ENCODE results near the gene IL36RN. TPM values are rescaled to one million over a fixed set of nuclear protein-coding genes. Genes with fewer than 3 reads are reported as not detected.

Gene IL36RN
- polyA plus RNA-seq, 1 donor = not detected

DNA sequence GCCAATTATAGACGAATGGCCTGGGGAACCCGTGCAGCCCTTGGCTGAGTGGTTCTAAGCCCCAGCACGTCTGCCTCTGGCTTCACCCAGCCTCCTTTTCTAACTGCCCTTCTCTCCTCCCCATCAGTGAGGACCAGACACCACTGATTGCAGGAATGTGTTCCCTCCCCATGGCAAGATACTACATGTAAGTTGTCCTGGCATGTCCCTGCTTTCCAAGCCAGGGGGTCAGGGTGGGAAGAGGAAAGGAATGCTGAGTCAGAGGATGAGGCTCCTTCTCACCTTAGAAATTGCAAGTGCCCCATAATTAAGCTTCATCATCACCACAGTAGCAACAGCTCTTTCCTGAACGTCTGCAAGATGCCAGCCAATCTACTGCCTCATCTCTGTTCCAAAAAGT, 13.6 kb downstream of the IL36RN start:
- no CpG with 5 or more reads among the region's 4 CpGs for WGBS (ENCODE audit: insufficient coverage, low lambda C conversion rate)
- H3K27me3 ChIP-seq (ENCODE audit: control insufficient read depth, insufficient read depth, low read length) = no peaks in the 10 kb centered on the region
- peaks cover 38% of the 10 kb centered on the region for H3K4me1 ChIP-seq (ENCODE audit: control insufficient read depth, insufficient read depth, low read length)

DNA sequence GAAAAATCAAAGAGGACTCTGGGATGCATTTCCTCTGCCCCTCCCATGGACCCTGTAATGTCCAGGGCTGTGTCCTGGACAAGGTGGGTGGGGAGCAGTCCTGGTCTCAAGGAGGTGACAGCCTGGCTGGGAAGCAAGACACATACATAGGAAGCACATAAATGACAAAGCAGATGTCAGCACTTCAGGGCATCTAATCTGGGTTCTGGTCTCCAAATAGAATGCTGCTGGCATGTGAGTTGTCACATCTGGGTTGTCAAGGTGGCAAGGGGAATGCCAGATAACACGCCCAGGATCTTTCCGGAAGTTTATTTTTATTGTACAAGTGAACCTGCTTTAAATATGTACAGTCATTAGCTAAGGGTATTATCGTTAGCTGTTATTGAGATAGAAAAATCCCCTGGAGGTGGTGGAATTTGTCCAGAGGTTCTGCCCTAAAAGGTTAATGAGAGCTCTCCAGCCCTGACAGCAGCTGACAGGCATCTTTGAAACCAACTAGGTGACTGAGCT, 14.4 kb downstream of the IL36RN start:
- Histone ChIP-seq H3K4me1 (ENCODE audit: control insufficient read depth, insufficient read depth, low read length) (peaks cover 34% of the 10 kb centered on the region), H3K36me3 (ENCODE audit: control insufficient read depth, insufficient read depth, low read length) (no peaks in the 10 kb centered on the region), H3K9me3 (ENCODE audit: control insufficient read depth, low read depth, low read length) (no peaks in the 10 kb centered on the region), H3K4me3 (ENCODE audit: low read length) (no peak overlapping the region), H3K27me3 (ENCODE audit: control insufficient read depth, insufficient read depth, low read length) (no peaks in the 10 kb centered on the region), H3K27ac (ENCODE audit: low read length) (no peak overlapping the region)
- WGBS (ENCODE audit: insufficient coverage, low lambda C conversion rate) = no CpG with 5 or more reads among the region's 3 CpGs
- no peak for DNase-seq

More for the DNA sequence above, 13.6 kb downstream of the IL36RN start:
- no peak for DNase-seq
- no peaks in the 10 kb centered on the region for H3K36me3 ChIP-seq (ENCODE audit: control insufficient read depth, insufficient read depth, low read length)
- no peaks in the 10 kb centered on the region for H3K9me3 ChIP-seq (ENCODE audit: control insufficient read depth, low read depth, low read length)
- no peak overlapping the region for H3K4me3 ChIP-seq (ENCODE audit: low read length)
- no peak overlapping the region for H3K27ac ChIP-seq (ENCODE audit: low read length)

DNA sequence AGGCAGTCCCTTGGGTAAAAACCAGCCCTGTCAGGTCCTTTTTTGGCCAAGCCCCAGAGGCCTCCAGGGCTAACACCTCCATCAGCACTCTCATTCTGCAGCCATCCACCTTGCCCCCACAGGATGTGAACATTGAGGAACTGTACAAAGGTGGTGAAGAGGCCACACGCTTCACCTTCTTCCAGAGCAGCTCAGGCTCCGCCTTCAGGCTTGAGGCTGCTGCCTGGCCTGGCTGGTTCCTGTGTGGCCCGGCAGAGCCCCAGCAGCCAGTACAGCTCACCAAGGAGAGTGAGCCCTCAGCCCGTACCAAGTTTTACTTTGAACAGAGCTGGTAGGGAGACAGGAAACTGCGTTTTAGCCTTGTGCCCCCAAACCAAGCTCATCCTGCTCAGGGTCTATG, 16.0 kb downstream of the IL36RN start:
- H3K4me3 ChIP-seq (ENCODE audit: low read length) = no peak overlapping the region
- DNase-seq = no peak
- H3K9me3 ChIP-seq (ENCODE audit: control insufficient read depth, low read depth, low read length) = no peaks in the 10 kb centered on the region
- H3K27ac ChIP-seq (ENCODE audit: low read length) = no peak overlapping the region
- H3K36me3 ChIP-seq (ENCODE audit: control insufficient read depth, insufficient read depth, low read length) = no peaks in the 10 kb centered on the region
- H3K27me3 ChIP-seq (ENCODE audit: control insufficient read depth, insufficient read depth, low read length) = no peaks in the 10 kb centered on the region
- no CpG with 5 or more reads among the region's 5 CpGs for WGBS (ENCODE audit: insufficient coverage, low lambda C conversion rate)
- H3K4me1 ChIP-seq (ENCODE audit: control insufficient read depth, insufficient read depth, low read length) = peaks cover 18% of the 10 kb centered on the region

DNA sequence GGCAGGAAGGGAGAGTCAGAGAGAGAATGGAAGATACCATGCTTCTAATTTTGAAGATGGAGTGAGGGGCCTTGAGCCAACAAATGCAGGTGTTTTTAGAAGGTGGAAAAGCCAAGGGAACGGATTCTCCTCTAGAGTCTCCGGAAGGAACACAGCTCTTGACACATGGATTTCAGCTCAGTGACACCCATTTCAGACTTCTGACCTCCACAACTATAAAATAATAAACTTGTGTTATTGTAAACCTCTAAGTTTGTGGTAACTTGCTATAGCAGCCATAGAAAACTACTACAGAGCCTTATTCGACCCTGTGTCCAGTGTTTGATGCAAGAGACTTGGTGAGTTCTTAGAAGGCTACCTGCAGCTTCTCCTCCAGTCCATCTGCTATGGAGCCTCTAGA, 16.6 kb downstream of the IL36RN start:
- H3K4me3 ChIP-seq (ENCODE audit: low read length) = no peak overlapping the region
- no peaks in the 10 kb centered on the region for H3K9me3 ChIP-seq (ENCODE audit: control insufficient read depth, low read depth, low read length)
- peak in 1 of 2 donors; percentile 42 for DNase-seq
- no CpG with 5 or more reads among the region's 3 CpGs for WGBS (ENCODE audit: insufficient coverage, low lambda C conversion rate)
- no peaks in the 10 kb centered on the region for H3K36me3 ChIP-seq (ENCODE audit: control insufficient read depth, insufficient read depth, low read length)
- H3K4me1 ChIP-seq (ENCODE audit: control insufficient read depth, insufficient read depth, low read length) = peaks cover 18% of the 10 kb centered on the region
- H3K27me3 ChIP-seq (ENCODE audit: control insufficient read depth, insufficient read depth, low read length) = no peaks in the 10 kb centered on the region
- peak overlapping the region; percentile 11 for H3K27ac ChIP-seq (ENCODE audit: low read length)

DNA sequence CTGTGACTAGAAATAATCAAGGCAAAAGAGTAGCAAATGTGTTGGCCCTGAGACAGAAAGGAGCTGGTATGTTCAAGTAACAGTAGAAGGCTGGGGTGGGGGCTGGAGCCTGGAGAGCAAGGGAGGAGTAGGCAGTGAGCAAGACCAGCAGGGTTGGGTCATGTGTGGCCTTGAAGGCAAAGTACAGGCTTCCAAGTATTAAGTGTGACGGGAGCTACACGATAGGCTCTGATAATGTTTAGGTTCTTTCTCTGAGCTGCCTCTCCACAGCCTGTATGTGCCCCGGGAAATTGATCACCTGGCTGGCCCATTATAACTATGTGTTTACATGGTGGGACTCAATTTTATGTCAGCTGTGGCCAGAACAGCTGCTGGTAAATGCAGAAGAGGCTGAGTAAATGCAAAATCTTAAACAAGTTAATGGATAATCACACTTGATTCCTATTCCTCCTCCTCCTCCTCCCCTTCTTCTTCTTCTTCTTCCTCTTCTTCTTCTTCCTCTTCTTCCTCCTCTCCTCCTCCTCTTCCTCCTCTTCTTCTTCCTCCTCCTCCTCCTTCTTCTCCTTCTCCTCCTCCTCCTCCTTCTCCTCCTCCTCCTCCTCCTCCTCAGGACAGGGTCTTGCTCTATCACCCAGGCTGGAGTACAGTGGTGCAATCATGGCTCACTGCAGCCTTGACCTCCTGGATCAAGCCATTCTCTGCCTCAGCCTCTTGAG, 18.1 kb downstream of the IL36RN start:
- no CpG with 5 or more reads among the region's 3 CpGs for WGBS (ENCODE audit: insufficient coverage, low lambda C conversion rate)
- Histone ChIP-seq H3K36me3 (ENCODE audit: control insufficient read depth, insufficient read depth, low read length) (no peaks in the 10 kb centered on the region), H3K4me1 (ENCODE audit: control insufficient read depth, insufficient read depth, low read length) (peaks cover 18% of the 10 kb centered on the region), H3K4me3 (ENCODE audit: low read length) (no peak overlapping the region), H3K27me3 (ENCODE audit: control insufficient read depth, insufficient read depth, low read length) (no peaks in the 10 kb centered on the region), H3K27ac (ENCODE audit: low read length) (peak overlapping the region; percentile 46), H3K9me3 (ENCODE audit: control insufficient read depth, low read depth, low read length) (no peaks in the 10 kb centered on the region)
- DNase-seq = peak; percentile 72 to 78

DNA sequence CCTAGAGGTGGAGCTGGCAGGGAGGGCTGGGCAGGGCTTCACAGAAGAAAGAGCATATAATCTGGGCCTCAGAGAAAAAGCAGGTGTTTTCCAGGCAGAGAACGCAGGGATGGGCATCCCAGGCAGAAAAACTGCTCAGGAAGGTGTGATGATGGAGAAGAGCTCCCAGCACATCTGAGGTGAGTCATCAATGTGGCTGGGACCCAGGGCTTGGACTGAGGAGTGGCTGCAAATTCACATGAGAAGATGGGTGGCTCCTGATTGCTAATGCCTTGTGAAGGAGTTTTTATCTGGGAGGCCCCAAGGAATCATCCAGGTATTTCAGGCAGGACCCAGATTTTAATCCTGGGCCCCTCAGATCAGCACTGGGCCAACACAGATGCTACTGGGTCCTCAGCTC, 18.9 kb downstream of the IL36RN start:
- no peak for DNase-seq
- no peaks in the 10 kb centered on the region for H3K27me3 ChIP-seq (ENCODE audit: control insufficient read depth, insufficient read depth, low read length)
- no peak overlapping the region for H3K4me3 ChIP-seq (ENCODE audit: low read length)
- peaks cover 18% of the 10 kb centered on the region for H3K4me1 ChIP-seq (ENCODE audit: control insufficient read depth, insufficient read depth, low read length)
- H3K36me3 ChIP-seq (ENCODE audit: control insufficient read depth, insufficient read depth, low read length) = no peaks in the 10 kb centered on the region
- no CpG with 5 or more reads among the region's 1 CpG for WGBS (ENCODE audit: insufficient coverage, low lambda C conversion rate)
- H3K9me3 ChIP-seq (ENCODE audit: control insufficient read depth, low read depth, low read length) = no peaks in the 10 kb centered on the region
- H3K27ac ChIP-seq (ENCODE audit: low read length) = no peak overlapping the region

DNA sequence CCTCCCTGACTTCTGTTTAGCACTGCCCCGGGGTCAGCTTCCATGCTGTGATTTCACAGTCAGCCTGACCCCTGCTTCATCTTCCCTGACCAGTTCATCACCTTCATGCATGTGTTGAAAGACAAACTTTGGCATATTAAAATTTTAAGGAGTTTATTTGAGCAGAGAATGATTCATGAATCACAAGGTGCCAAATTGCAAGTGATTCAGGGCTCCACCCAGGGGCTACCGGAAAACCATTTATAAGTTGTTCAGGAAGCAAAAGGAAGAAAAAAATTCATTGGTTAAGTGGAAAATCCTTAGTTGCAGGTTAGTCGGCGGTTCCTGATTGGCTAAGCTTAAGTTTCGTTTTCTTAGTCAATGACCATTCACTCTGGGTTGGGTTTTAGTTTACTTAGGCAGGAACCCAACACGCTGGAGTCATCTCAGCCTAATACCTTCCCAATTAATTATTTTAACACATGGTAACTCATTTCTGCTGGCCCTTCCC, 19.4 kb downstream of the IL36RN start:
- 67% methylated on average over 1 of the region's 6 CpGs for WGBS (ENCODE audit: insufficient coverage, low lambda C conversion rate)
- H3K9me3 ChIP-seq (ENCODE audit: control insufficient read depth, low read depth, low read length) = no peaks in the 10 kb centered on the region
- H3K36me3 ChIP-seq (ENCODE audit: control insufficient read depth, insufficient read depth, low read length) = no peaks in the 10 kb centered on the region
- no peak overlapping the region for H3K27ac ChIP-seq (ENCODE audit: low read length)
- H3K4me1 ChIP-seq (ENCODE audit: control insufficient read depth, insufficient read depth, low read length) = peaks cover 18% of the 10 kb centered on the region
- no peak overlapping the region for H3K4me3 ChIP-seq (ENCODE audit: low read length)
- no peaks in the 10 kb centered on the region for H3K27me3 ChIP-seq (ENCODE audit: control insufficient read depth, insufficient read depth, low read length)
- no peak for DNase-seq

DNA sequence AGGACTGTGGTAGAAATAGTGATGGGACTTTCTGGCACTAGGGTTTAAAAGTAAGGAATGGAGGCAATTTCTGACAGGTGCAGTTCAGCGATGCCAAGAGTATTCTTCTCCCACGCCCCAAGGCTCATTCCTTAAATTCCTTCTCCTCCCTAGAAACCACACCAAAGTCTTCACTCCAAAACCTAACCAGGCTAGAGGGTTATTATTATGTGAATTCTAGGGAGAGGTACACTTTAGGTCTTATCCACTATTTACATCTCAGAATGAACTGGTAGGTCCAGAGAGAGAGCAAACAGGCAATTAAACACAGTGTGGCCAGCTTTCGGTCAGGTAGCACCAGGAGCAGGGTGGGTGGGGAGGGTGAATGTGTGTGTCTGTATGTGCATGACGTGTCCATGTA, 20.1 kb downstream of the IL36RN start:
- Histone ChIP-seq H3K9me3 (ENCODE audit: control insufficient read depth, low read depth, low read length) (no peaks in the 10 kb centered on the region), H3K4me1 (ENCODE audit: control insufficient read depth, insufficient read depth, low read length) (peaks cover 18% of the 10 kb centered on the region), H3K4me3 (ENCODE audit: low read length) (no peak overlapping the region), H3K27me3 (ENCODE audit: control insufficient read depth, insufficient read depth, low read length) (no peaks in the 10 kb centered on the region), H3K27ac (ENCODE audit: low read length) (no peak overlapping the region), H3K36me3 (ENCODE audit: control insufficient read depth, insufficient read depth, low read length) (no peaks in the 10 kb centered on the region)
- WGBS (ENCODE audit: insufficient coverage, low lambda C conversion rate) = no CpG with 5 or more reads among the region's 4 CpGs
- DNase-seq = no peak

DNA sequence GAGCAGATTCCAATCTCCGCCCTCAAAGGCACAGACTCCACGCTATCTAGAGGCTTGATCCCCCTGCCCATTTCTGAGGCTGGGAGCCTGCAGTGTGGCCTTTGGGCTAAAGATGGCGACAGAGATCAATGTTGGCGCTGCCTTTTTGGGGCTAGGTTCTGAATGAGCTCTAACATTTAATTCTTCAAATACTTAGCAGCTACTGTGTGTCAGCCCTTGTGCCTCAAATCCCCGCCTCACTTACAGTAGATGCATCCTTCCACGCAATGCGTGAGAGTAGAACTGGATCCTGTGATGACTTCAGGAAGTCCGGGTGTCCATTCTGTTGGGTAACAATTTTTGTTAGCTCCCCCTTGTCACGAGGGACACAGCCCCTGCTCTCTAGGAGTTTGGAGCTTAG, 21.1 kb downstream of the IL36RN start:
- DNase-seq = no peak
- Histone ChIP-seq H3K4me3 (ENCODE audit: low read length) (no peak overlapping the region), H3K27me3 (ENCODE audit: control insufficient read depth, insufficient read depth, low read length) (no peaks in the 10 kb centered on the region), H3K36me3 (ENCODE audit: control insufficient read depth, insufficient read depth, low read length) (no peaks in the 10 kb centered on the region), H3K27ac (ENCODE audit: low read length) (no peak overlapping the region), H3K4me1 (ENCODE audit: control insufficient read depth, insufficient read depth, low read length) (peaks cover 14% of the 10 kb centered on the region), H3K9me3 (ENCODE audit: control insufficient read depth, low read depth, low read length) (no peaks in the 10 kb centered on the region)
- no CpG with 5 or more reads among the region's 9 CpGs for WGBS (ENCODE audit: insufficient coverage, low lambda C conversion rate)

DNA sequence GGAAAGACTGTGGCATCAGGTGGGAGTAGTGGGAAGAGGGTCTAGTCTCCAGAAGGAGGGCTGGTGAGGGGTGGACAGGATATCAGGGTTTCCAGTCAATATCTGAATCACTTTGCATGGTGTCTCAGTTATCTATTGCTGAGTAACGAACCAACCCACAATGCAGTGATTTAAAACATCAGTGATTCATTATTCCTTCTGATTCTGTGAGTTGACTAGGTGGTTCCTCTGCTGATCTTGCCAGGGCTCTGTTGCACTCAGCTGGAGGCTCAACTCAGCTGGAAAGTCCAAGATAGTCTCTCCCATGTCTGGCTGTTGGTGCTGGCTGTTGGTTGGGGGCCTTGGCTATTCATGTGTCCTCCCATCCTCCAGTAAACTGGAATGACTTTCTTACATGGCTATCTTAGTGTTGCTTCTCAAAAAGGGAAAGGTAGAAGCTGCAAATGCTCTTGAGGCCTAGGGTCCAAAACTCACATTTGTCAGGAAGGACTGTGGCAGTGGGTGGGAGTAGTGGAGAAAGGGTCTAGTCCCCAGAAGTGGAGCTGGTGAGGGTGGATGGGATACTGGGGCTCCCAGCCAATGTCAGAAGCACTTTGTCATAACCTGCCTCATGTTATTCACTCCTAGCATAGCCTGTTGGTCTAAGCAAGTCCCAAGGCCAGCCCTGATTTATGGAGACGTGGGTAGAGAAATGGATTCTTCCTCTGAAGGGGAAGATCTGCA, 22.7 kb downstream of the IL36RN start:
- no peak overlapping the region for H3K27ac ChIP-seq (ENCODE audit: low read length)
- peaks cover 2% of the 10 kb centered on the region for H3K4me1 ChIP-seq (ENCODE audit: control insufficient read depth, insufficient read depth, low read length)
- WGBS (ENCODE audit: insufficient coverage, low lambda C conversion rate) = no CpG with 5 or more reads among the region's 2 CpGs
- H3K9me3 ChIP-seq (ENCODE audit: control insufficient read depth, low read depth, low read length) = no peaks in the 10 kb centered on the region
- DNase-seq = no peak
- H3K36me3 ChIP-seq (ENCODE audit: control insufficient read depth, insufficient read depth, low read length) = no peaks in the 10 kb centered on the region
- H3K27me3 ChIP-seq (ENCODE audit: control insufficient read depth, insufficient read depth, low read length) = no peaks in the 10 kb centered on the region
- H3K4me3 ChIP-seq (ENCODE audit: low read length) = no peak overlapping the region
